Neural cell (in vitro differentiated cells): ENCODE measurements around the gene CCDC152. TPM values are rescaled to one million over a fixed set of nuclear protein-coding genes. Genes with fewer than 3 reads are reported as not detected.
"Not testable (repeated sequence)": the region's sequence is repeated elsewhere in the genome, so short reads cannot be mapped to it uniquely, and the experiment has no call there.

Experiments
- H2AFZ ChIP-seq: fragments of 200-600, 300-800 bp; sonication (generic), shearing (Covaris generic); 2 replicates; pipeline ENCODE4 v1.6.0; 2014; ENCODE audit warnings: low read depth, mild to moderate bottlenecking, antibody characterized with exemption, low read length, moderate library complexity
- H3F3A ChIP-seq: fragments of 200-600 bp; shearing (Covaris generic); 2 replicates; pipeline ENCODE4 v1.6.1; 2016; ENCODE audit warnings: mild to moderate bottlenecking, moderate library complexity, mixed read lengths, antibody characterized with exemption, low read length; ENCODE audit not compliant: insufficient read depth, poor library complexity, severe bottlenecking
- H3K27ac ChIP-seq: fragments of 200-600, 300-800 bp; sonication (generic), shearing (Covaris generic); 2 replicates; pipeline ENCODE4 v1.5.1; 2014; ENCODE audit warnings: mild to moderate bottlenecking, low read length, moderate library complexity
- H3K27me3 ChIP-seq: fragments of 300-800, 200-600 bp; sonication (generic), shearing (Covaris generic); 2 replicates; pipeline ENCODE4 v1.6.0; 2014; ENCODE audit warnings: mild to moderate bottlenecking, low read depth, low read length, moderate library complexity; ENCODE audit not compliant: insufficient read depth
- H3K36me3 ChIP-seq: fragments of 300-800, 200-600 bp; sonication (generic), shearing (Covaris generic); 2 replicates; pipeline ENCODE4 v1.5.1; 2014; ENCODE audit warnings: mild to moderate bottlenecking, antibody characterized with exemption, low read length, moderate library complexity; ENCODE audit not compliant: insufficient read depth
- H3K4me2 ChIP-seq: fragments of 300-800, 200-600 bp; sonication (generic), shearing (Covaris generic); 2 replicates; pipeline ENCODE4 v1.6.0; 2014; ENCODE audit warnings: mild to moderate bottlenecking, low read length
- H3K4me3 ChIP-seq: fragments of 300-800, 200-600 bp; sonication (generic), shearing (Covaris generic); 2 replicates; pipeline ENCODE4 v1.5.1; 2014; ENCODE audit warnings: mild to moderate bottlenecking, low read length, moderate library complexity
- H3K79me2 ChIP-seq: fragments of 200-600 bp; shearing (Covaris generic); replicated peaks from 2 replicates; pipeline ENCODE4 v1.6.0; 2014; ENCODE audit warnings: mild to moderate bottlenecking, low read length, moderate library complexity; ENCODE audit not compliant: insufficient read depth
- H3K9ac ChIP-seq: fragments of 300-800, 200-600 bp; sonication (generic), shearing (Covaris generic); 2 replicates; pipeline ENCODE4 v1.6.1; 2016; ENCODE audit warnings: mild to moderate bottlenecking, low read length, mixed read lengths
- H3K9me2 ChIP-seq: fragments of 200-600 bp; shearing (Covaris generic); 2 replicates; pipeline ENCODE4 v1.6.1; 2016; ENCODE audit warnings: mild to moderate bottlenecking, low read length, mixed read lengths; ENCODE audit not compliant: insufficient read depth
- H3K9me3 ChIP-seq: fragments of 200-600, 300-800 bp; sonication (generic), shearing (Covaris generic); 2 replicates; pipeline ENCODE4 v1.6.1; 2016; ENCODE audit warnings: mild to moderate bottlenecking, mixed run types, low read length, moderate library complexity, mixed read lengths
- H4K20me1 ChIP-seq: fragments of 200-600 bp; shearing (Covaris generic); 2 replicates; pipeline ENCODE4 v1.6.1; 2016; ENCODE audit warnings: mild to moderate bottlenecking, mixed run types; ENCODE audit not compliant: insufficient read depth
- EP300 ChIP-seq: fragments of 450-650 bp; conservative IDR thresholded peaks from 2 replicates; pipeline ENCODE4 v1.6.1; 2014; ENCODE audit warnings: antibody characterized with exemption, mild to moderate bottlenecking, moderate library complexity; ENCODE audit not compliant: poor library complexity, severe bottlenecking
- EZH2 ChIP-seq: fragments of 200-600, 300-800 bp; shearing (Covaris generic), sonication (generic); IDR thresholded peaks from 2 replicates; pipeline ENCODE4 v1.6.1; 2014; ENCODE audit warnings: antibody characterized with exemption, low read length, borderline replicate concordance, mild to moderate bottlenecking; ENCODE audit not compliant: insufficient read depth, poor library complexity, severe bottlenecking
- MXI1 ChIP-seq: fragments of 450-650 bp; conservative IDR thresholded peaks from 2 replicates; pipeline ENCODE4 v1.6.1; 2014; ENCODE audit warnings: antibody characterized with exemption, mild to moderate bottlenecking; ENCODE audit not compliant: poor library complexity, severe bottlenecking
- POLR2AphosphoS5 ChIP-seq: IDR thresholded peaks from 2 replicates; pipeline ENCODE4 v1.6.1; 2012
- RAD21 ChIP-seq: fragments of 450-650 bp; conservative IDR thresholded peaks from 2 replicates; pipeline ENCODE4 v1.6.1; 2014; ENCODE audit warnings: antibody characterized with exemption, mild to moderate bottlenecking, moderate library complexity
- SMC3 ChIP-seq: fragments of 450-650 bp; conservative IDR thresholded peaks from 2 replicates; pipeline ENCODE4 v1.6.1; 2014; ENCODE audit warnings: antibody characterized with exemption, mild to moderate bottlenecking, moderate library complexity; ENCODE audit not compliant: poor library complexity
- polyA plus RNA-seq: library from polyadenylated mRNA; depleted of rRNA; stranded (reverse); fragments of >200 nt; gene quantifications from 2 replicates; pipeline ENCODE4 v1.2.3, GENCODE V29; 2014
- TF ChIP-seq, protein P1 (sequence below): fragments of 450-650 bp; IDR thresholded peaks from 2 replicates; pipeline ENCODE4 v1.5.1; 2014; ENCODE audit warnings: antibody characterized with exemption, mild to moderate bottlenecking, moderate library complexity; ENCODE audit not compliant: poor library complexity, severe bottlenecking
- TF ChIP-seq, protein P2 (sequence below): IDR thresholded peaks from 2 replicates; pipeline ENCODE4 v1.6.1; 2012; ENCODE audit warnings: borderline replicate concordance

The CCDC152 gene
- polyA plus RNA-seq, 1 donor from 2014 or later = 0.87 TPM

DNA sequence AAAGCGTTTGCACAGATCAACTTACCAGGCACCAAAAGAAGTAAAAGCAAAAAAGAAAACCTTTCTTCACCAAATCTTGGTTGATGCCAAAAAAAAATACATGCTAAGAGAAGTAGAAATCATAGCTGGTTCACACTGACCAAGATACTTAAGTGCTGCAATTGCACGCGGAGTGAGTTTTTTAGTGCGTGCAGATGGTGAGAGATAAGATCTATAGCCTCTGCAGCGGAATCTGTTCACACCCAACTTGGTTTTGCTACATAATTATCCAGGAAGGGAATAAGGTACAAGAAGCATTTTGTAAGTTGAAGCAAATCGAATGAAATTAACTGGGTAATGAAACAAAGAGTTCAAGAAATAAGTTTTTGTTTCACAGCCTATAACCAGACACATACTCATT lies 36.4 kb upstream of the CCDC152 start:
- Histone ChIP-seq H3K79me2 (no peaks in the 10 kb centered on the region), H3K9me3 (no peaks in the 10 kb centered on the region), H3K27ac (no peak overlapping the region), H3F3A (no peaks in the 10 kb centered on the region), H3K27me3 (no peaks in the 10 kb centered on the region), H4K20me1 (no peaks in the 10 kb centered on the region), H2AFZ (no peak overlapping the region), H3K9me2 (no peaks in the 10 kb centered on the region), H3K9ac (no peak overlapping the region), H3K4me2 (no peak overlapping the region), H3K36me3 (no peaks in the 10 kb centered on the region), H3K4me3 (no peak overlapping the region)
- TF ChIP-seq SMC3 = no peak
- TF ChIP-seq, protein P1, sequence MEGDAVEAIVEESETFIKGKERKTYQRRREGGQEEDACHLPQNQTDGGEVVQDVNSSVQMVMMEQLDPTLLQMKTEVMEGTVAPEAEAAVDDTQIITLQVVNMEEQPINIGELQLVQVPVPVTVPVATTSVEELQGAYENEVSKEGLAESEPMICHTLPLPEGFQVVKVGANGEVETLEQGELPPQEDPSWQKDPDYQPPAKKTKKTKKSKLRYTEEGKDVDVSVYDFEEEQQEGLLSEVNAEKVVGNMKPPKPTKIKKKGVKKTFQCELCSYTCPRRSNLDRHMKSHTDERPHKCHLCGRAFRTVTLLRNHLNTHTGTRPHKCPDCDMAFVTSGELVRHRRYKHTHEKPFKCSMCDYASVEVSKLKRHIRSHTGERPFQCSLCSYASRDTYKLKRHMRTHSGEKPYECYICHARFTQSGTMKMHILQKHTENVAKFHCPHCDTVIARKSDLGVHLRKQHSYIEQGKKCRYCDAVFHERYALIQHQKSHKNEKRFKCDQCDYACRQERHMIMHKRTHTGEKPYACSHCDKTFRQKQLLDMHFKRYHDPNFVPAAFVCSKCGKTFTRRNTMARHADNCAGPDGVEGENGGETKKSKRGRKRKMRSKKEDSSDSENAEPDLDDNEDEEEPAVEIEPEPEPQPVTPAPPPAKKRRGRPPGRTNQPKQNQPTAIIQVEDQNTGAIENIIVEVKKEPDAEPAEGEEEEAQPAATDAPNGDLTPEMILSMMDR = no peak

DNA sequence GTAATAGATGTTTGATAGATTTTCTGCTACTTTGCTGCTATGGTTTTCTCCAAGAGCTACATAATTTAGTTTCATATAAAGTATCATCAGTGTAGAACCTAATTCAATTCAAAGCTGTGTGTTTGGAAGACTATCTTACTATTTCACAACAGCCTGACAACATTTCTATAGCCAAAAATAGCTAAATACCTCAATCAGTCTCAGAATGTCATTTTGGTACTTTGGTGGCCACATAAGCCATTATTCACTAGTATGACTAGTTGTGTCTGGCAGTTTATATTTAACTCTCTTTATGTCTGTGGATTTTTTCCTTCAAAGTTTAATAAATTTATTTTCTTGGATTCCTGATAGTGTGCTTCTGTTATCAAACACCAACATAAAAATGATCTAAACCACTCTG lies 35.1 kb upstream of the CCDC152 start:
- Histone ChIP-seq H2AFZ (no peak overlapping the region), H3K36me3 (no peaks in the 10 kb centered on the region), H3K9me2 (no peaks in the 10 kb centered on the region), H4K20me1 (no peaks in the 10 kb centered on the region), H3F3A (no peaks in the 10 kb centered on the region), H3K4me3 (no peak overlapping the region), H3K9me3 (no peaks in the 10 kb centered on the region), H3K4me2 (no peak overlapping the region), H3K27ac (no peak overlapping the region), H3K79me2 (no peaks in the 10 kb centered on the region), H3K27me3 (no peaks in the 10 kb centered on the region), H3K9ac (no peak overlapping the region)
- TF ChIP-seq SMC3 (no peak), MXI1 (no peak), EP300 (no peak), RAD21 (no peak), EZH2 (no peak), POLR2AphosphoS5 (no peak)
- TF ChIP-seq, protein P1 = no peak
- TF ChIP-seq, protein P2, sequence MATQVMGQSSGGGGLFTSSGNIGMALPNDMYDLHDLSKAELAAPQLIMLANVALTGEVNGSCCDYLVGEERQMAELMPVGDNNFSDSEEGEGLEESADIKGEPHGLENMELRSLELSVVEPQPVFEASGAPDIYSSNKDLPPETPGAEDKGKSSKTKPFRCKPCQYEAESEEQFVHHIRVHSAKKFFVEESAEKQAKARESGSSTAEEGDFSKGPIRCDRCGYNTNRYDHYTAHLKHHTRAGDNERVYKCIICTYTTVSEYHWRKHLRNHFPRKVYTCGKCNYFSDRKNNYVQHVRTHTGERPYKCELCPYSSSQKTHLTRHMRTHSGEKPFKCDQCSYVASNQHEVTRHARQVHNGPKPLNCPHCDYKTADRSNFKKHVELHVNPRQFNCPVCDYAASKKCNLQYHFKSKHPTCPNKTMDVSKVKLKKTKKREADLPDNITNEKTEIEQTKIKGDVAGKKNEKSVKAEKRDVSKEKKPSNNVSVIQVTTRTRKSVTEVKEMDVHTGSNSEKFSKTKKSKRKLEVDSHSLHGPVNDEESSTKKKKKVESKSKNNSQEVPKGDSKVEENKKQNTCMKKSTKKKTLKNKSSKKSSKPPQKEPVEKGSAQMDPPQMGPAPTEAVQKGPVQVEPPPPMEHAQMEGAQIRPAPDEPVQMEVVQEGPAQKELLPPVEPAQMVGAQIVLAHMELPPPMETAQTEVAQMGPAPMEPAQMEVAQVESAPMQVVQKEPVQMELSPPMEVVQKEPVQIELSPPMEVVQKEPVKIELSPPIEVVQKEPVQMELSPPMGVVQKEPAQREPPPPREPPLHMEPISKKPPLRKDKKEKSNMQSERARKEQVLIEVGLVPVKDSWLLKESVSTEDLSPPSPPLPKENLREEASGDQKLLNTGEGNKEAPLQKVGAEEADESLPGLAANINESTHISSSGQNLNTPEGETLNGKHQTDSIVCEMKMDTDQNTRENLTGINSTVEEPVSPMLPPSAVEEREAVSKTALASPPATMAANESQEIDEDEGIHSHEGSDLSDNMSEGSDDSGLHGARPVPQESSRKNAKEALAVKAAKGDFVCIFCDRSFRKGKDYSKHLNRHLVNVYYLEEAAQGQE = no peak

DNA sequence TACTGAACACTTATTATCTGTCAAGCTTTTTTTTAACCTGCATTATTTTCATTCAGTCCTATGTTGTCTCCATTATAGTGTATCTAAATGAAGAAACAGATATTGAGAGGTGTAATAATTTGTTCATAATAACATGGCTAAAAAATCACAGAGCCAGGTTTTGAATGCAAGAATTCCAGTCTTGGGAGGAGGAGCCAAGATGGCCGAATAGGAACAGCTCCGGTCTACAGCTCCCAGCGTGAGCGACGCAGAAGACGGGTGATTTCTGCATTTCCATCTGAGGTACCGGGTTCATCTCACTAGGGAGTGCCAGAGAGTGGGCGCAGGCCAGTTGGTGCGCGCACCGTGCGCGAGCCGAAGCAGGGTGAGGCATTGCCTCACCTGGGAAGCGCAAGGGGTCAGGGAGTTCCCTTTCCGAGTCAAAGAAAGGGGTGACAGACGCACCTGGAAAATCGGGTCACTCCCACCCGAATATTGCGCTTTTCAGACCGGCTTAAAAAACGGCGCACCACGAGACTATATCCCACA lies 22.0 kb upstream of the CCDC152 start:
- H3K79me2 ChIP-seq, H2AFZ ChIP-seq: not testable (repeated sequence)

More for the DNA sequence above, 22.0 kb upstream of the CCDC152 start:
- not testable (repeated sequence) for H3K9me2 ChIP-seq, H4K20me1 ChIP-seq, H3K27me3 ChIP-seq, H3K4me2 ChIP-seq, H3K36me3 ChIP-seq, H3K4me3 ChIP-seq, H3F3A ChIP-seq, H3K27ac ChIP-seq, H3K9ac ChIP-seq, H3K9me3 ChIP-seq
